ENCODE results near the gene ENPP6. TPM values are rescaled to one million over a fixed set of nuclear protein-coding genes. Genes with fewer than 3 reads are reported as not detected.

ENPP6 gene
- total RNA-seq, 2 experiments from 2014 or later = not detected

DNA sequence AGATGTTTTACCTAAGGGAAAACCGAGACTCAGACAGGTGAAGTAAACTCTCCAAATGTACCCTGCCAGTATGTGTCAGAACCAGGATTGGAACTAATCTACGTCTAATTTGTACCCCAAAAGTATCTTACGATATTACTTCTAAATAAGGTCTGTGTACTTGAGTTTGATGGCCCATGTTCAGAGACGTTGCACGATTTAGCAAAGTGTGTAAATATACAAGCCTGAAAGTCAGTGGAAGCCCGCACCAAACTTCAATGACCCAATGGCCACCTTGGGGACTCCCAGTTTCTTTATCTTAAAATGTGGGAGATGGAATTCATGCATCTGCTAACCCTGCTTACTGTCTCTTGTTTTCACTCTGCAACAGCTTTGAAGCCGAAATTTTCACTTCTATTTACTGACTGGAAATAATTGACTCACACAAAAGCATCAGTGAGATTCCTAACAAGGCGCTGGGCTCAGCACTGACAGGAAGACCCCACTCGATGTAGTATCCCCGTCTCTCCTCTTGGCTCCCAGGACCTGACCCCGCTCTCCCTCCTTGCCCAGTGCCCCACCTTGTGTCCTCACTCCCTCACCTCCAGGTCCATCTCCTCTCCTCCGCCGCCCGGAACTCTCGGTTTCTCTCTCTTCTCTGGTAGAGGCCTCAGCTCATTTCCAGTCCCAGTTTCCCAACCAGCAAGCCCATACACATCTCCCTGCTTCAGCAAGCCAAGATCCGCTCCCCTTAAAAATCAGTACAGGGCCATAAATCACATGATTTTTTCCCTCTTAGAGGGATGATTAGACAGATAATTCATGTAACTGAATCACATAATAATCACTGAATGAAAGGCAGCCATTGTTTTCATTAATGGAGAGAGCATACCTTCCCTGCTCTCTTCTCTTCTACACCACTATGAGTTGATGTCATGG is 42.8 kb downstream of the ENPP6 start:
- Histone ChIP-seq H3K36me3 (ENCODE audit: insufficient read depth, low read length) (no peaks in the 10 kb centered on the region), H3K4me2 (ENCODE audit: low read length) (no peak overlapping the region), H3K9me3 (ENCODE audit: low read length) (no peaks in the 10 kb centered on the region), H2AFZ (ENCODE audit: low read length) (no peak overlapping the region), H4K20me1 (ENCODE audit: insufficient read depth, low read length) (no peaks in the 10 kb centered on the region), H3K27ac (ENCODE audit: low read depth, low read length, poor library complexity, severe bottlenecking) (no peak overlapping the region), H3K4me1 (ENCODE audit: insufficient read depth, low read length, poor library complexity, severe bottlenecking) (no peaks in the 10 kb centered on the region), H3K79me2 (ENCODE audit: insufficient read depth, low read depth, low read length) (no peaks in the 10 kb centered on the region), H3K4me3 (ENCODE audit: low read depth, low read length, poor library complexity, severe bottlenecking) (no peak overlapping the region), H3K9me2 (ENCODE audit: insufficient read depth, low read length) (no peaks in the 10 kb centered on the region)
- POLR2A ChIA-PET = no interaction called here
- no peak for DNase-seq (ENCODE audit: low spot score)
- BruUV-seq (replicated peaks) = no TSS peak
- intact Hi-C loops (cut with micrococcal nuclease; ENCODE audit: unreplicated experiment) = no loop called here
- CTCF ChIA-PET (ENCODE audit: unreplicated experiment) = no interaction called here
- no peak for TF ChIP-seq EZH2phosphoT487 (IDR thresholded peaks at IDR 0.05; ENCODE audit: borderline replicate concordance, low read depth, low read length)
- TF ChIP-seq, protein P1, sequence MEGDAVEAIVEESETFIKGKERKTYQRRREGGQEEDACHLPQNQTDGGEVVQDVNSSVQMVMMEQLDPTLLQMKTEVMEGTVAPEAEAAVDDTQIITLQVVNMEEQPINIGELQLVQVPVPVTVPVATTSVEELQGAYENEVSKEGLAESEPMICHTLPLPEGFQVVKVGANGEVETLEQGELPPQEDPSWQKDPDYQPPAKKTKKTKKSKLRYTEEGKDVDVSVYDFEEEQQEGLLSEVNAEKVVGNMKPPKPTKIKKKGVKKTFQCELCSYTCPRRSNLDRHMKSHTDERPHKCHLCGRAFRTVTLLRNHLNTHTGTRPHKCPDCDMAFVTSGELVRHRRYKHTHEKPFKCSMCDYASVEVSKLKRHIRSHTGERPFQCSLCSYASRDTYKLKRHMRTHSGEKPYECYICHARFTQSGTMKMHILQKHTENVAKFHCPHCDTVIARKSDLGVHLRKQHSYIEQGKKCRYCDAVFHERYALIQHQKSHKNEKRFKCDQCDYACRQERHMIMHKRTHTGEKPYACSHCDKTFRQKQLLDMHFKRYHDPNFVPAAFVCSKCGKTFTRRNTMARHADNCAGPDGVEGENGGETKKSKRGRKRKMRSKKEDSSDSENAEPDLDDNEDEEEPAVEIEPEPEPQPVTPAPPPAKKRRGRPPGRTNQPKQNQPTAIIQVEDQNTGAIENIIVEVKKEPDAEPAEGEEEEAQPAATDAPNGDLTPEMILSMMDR (conservative IDR thresholded peaks at IDR 0.05; ENCODE audit: low read length) = no peak

DNA sequence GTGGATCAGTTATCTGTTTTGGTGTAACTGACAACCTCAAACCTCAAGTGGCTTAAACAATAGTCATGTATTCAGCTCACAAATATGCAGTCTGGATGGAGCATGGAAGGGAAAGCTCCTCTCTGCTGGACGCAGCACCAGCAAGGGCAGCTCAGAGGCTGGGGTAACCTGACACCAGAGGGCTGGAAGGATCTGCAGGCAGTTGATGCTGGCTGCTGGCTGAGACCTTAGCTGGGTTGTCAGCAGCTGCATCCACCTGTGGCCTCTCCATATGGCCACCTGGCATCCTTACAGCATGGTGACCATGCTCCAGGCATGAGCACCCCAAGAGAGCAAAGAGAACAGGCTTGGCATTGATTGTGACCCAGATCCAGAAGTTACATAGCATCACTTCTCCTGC is 46.7 kb downstream of the ENPP6 start:
- DNase-seq (ENCODE audit: low spot score) = no peak
- intact Hi-C loops (cut with micrococcal nuclease; ENCODE audit: unreplicated experiment) = no loop called here
- BruUV-seq (replicated peaks) = no TSS peak
- H2AFZ ChIP-seq (ENCODE audit: low read length) = no peak overlapping the region
- H3K4me2 ChIP-seq (ENCODE audit: low read length) = no peak overlapping the region
- no peaks in the 10 kb centered on the region for H3K79me2 ChIP-seq (ENCODE audit: insufficient read depth, low read depth, low read length)
- POLR2A ChIA-PET = interaction anchor here (0.7 kb wide), 1 partner anchor 415 kb away, joined by 3 read pairs; no protein-coding TSS in a partner anchor
- no peak overlapping the region for H3K27ac ChIP-seq (ENCODE audit: low read depth, low read length, poor library complexity, severe bottlenecking)
- H4K20me1 ChIP-seq (ENCODE audit: insufficient read depth, low read length) = no peaks in the 10 kb centered on the region
- no peaks in the 10 kb centered on the region for H3K9me3 ChIP-seq (ENCODE audit: low read length)
- H3K9me2 ChIP-seq (ENCODE audit: insufficient read depth, low read length) = no peaks in the 10 kb centered on the region
- H3K4me1 ChIP-seq (ENCODE audit: insufficient read depth, low read length, poor library complexity, severe bottlenecking) = no peaks in the 10 kb centered on the region
- no peaks in the 10 kb centered on the region for H3K36me3 ChIP-seq (ENCODE audit: insufficient read depth, low read length)
- H3K4me3 ChIP-seq (ENCODE audit: low read depth, low read length, poor library complexity, severe bottlenecking) = no peak overlapping the region
- TF ChIP-seq, protein P1 (conservative IDR thresholded peaks at IDR 0.05; ENCODE audit: low read length) = no peak
- TF ChIP-seq EZH2phosphoT487 (IDR thresholded peaks at IDR 0.05; ENCODE audit: borderline replicate concordance, low read depth, low read length) = no peak
- CTCF ChIA-PET (ENCODE audit: unreplicated experiment) = no interaction called here

All from OCI-LY7 (cell line).